Measurements from ENCODE around the gene RPN2. TPM values are rescaled to one million over a fixed set of nuclear protein-coding genes. Genes with fewer than 3 reads are reported as not detected.
A peak's percentile ranks its signal among the peaks of the same experiment; 100 is the strongest.

Gene RPN2
- total and polyA plus RNA-seq, 9 of the 15 experiments (the other 6 are each of a cell fraction or from before 2014, with no cell fraction given), result 168 to 548 (median 325) TPM

GRCh38 chr20:37178839-37179682, at the start of gene RPN2, which contains the start of gene MROH8 (continued):
- TF ChIP-seq CHD7 (IDR thresholded peaks at IDR 0.05; ENCODE audit: low read depth, low read length), result no peak
- no peak for TF ChIP-seq ZNF280A (IDR thresholded peaks at IDR 0.05; ENCODE audit: low read depth, partially characterized antibody)
- TF ChIP-seq COPS2 (conservative IDR thresholded peaks at IDR 0.05), result no peak
- no peak; the same call in 1 of the 2 replicates for TF ChIP-seq MAFF (IDR thresholded peaks at IDR 0.05; ENCODE audit: low read length)
- TF ChIP-seq RCOR1 (IDR thresholded peaks at IDR 0.05; ENCODE audit: borderline replicate concordance in 1 of 2, low read depth in 2 of 2, low read length in 2 of 2), result no peak
- no peak for TF ChIP-seq MED1 (CRISPR knock-in tag; IDR thresholded peaks at IDR 0.05; ENCODE audit: borderline replicate concordance)
- TF ChIP-seq HMBOX1 (IDR thresholded peaks at IDR 0.05), result no peak
- TF ChIP-seq HMG20B (CRISPR knock-in tag; IDR thresholded peaks at IDR 0.05), result no peak
- TF ChIP-seq EP400 (IDR thresholded peaks at IDR 0.05), result peak; percentile 97
- TF ChIP-seq GABPB1 (CRISPR knock-in tag; IDR thresholded peaks at IDR 0.05), result peak; percentile 92
- no peak for TF ChIP-seq ILF3 (IDR thresholded peaks at IDR 0.05; ENCODE audit: borderline replicate concordance)
- TF ChIP-seq FOXJ2 (tag; IDR thresholded peaks at IDR 0.05), result no peak
- no peak for TF ChIP-seq MEF2A (IDR thresholded peaks at IDR 0.05; ENCODE audit: control insufficient read depth, low read depth, low read length)
